Mesenchymal stem cell (in vitro differentiated cells and primary cell): ENCODE data around the gene ARHGEF3.

Experiments
- DNase-seq: peaks from one replicate; pipeline ENCODE4 v3.0.0-alpha.2; 2013
- H2AFZ ChIP-seq: one replicate; pipeline ENCODE4 v1.6.1; 2013; ENCODE audit warnings: low read depth, mild to moderate bottlenecking, control low read depth, inconsistent platforms, low read length, moderate library complexity
- H2AK5ac ChIP-seq: 2 replicates; pipeline ENCODE4 v1.6.1; 2013; ENCODE audit warnings: low read length, moderate library complexity, mild to moderate bottlenecking, inconsistent platforms; ENCODE audit not compliant: severe bottlenecking
- H2BK120ac ChIP-seq: one replicate; pipeline ENCODE4 v1.6.1; 2013; ENCODE audit warnings: low read depth, mild to moderate bottlenecking, inconsistent platforms, low read length, moderate library complexity
- H2BK12ac ChIP-seq, 2 experiments: one replicate each; pipeline ENCODE4 v1.6.1; 2013; ENCODE audit warnings: inconsistent platforms in 2 of 2, low read length in 2 of 2, mild to moderate bottlenecking in 2 of 2, moderate library complexity in 2 of 2, control low read depth in 1 of 2
- H2BK15ac ChIP-seq: one replicate; pipeline ENCODE4 v1.6.1; 2013; ENCODE audit warnings: mild to moderate bottlenecking, low read depth, inconsistent platforms; ENCODE audit not compliant: poor library complexity, severe bottlenecking
- H2BK5ac ChIP-seq: 2 replicates; pipeline ENCODE4 v1.6.1; 2013; ENCODE audit warnings: low read depth, mild to moderate bottlenecking, low read length, control low read depth, inconsistent platforms; ENCODE audit not compliant: poor library complexity, severe bottlenecking
- H3K14ac ChIP-seq, 2 experiments: one replicate each; pipeline ENCODE4 v1.6.1; 2013; ENCODE audit warnings: inconsistent platforms in 2 of 2, low read length in 2 of 2, control low read depth in 1 of 2, mild to moderate bottlenecking in 1 of 2, moderate library complexity in 1 of 2
- H3K18ac ChIP-seq, 2 experiments: one replicate each; pipeline ENCODE4 v1.6.1; 2013; ENCODE audit warnings: inconsistent platforms in 2 of 2, low read length in 2 of 2, control low read depth in 1 of 2, low read depth in 1 of 2, mild to moderate bottlenecking in 1 of 2
- H3K23ac ChIP-seq, 2 experiments: one replicate each; pipeline ENCODE4 v1.6.1; 2013; ENCODE audit warnings: inconsistent platforms in 2 of 2, low read length in 2 of 2, mild to moderate bottlenecking in 2 of 2, moderate library complexity in 2 of 2, control low read depth in 1 of 2
- H3K27ac ChIP-seq: 2 replicates; pipeline ENCODE4 v1.5.1; 2013; ENCODE audit warnings: mild to moderate bottlenecking, moderate library complexity, low read length, control low read depth, inconsistent platforms; ENCODE audit not compliant: poor library complexity, severe bottlenecking
- H3K27me3 ChIP-seq, 2 experiments: 2 replicates each; pipeline versions ENCODE4 v1.6.1 to v1.7.0; 2013; ENCODE audit warnings: low read length in 2 of 2, mild to moderate bottlenecking in 2 of 2, moderate library complexity in 2 of 2, control low read depth in 1 of 2, inconsistent platforms in 1 of 2; ENCODE audit not compliant: control insufficient read depth in 1 of 2, insufficient read depth in 1 of 2
- H3K36me3 ChIP-seq, 2 experiments: 2 replicates each; pipeline versions ENCODE4 v1.6.1 to v1.7.0; 2013; ENCODE audit warnings: low read length in 2 of 2, control low read depth in 1 of 2, inconsistent platforms in 1 of 2, low read depth in 1 of 2, mild to moderate bottlenecking in 1 of 2; ENCODE audit not compliant: insufficient read depth in 2 of 2, control insufficient read depth in 1 of 2
- H3K4ac ChIP-seq, 2 experiments: one replicate each; pipeline ENCODE4 v1.6.1; 2013; ENCODE audit warnings: inconsistent platforms in 2 of 2, low read length in 2 of 2, mild to moderate bottlenecking in 2 of 2, moderate library complexity in 2 of 2, control low read depth in 1 of 2, low read depth in 1 of 2
- H3K4me1 ChIP-seq: 2 replicates; pipeline ENCODE4 v1.6.1; 2013; ENCODE audit warnings: low read depth, low read length, control low read depth; ENCODE audit not compliant: control insufficient read depth, insufficient read depth
- H3K4me2 ChIP-seq: 2 replicates; pipeline ENCODE4 v1.6.1; 2013; ENCODE audit warnings: low read length, mild to moderate bottlenecking, inconsistent platforms; ENCODE audit not compliant: poor library complexity, severe bottlenecking
- H3K4me3 ChIP-seq, 2 experiments: 2 replicates each; pipeline versions ENCODE4 v1.5.1 to v1.7.0; 2013; ENCODE audit warnings: low read length in 2 of 2, mild to moderate bottlenecking in 2 of 2, control low read depth in 1 of 2, low read depth in 1 of 2; ENCODE audit not compliant: insufficient read depth in 1 of 2
- H3K79me1 ChIP-seq: replicated peaks from 2 replicates; pipeline ENCODE4 v1.6.1; 2013; ENCODE audit warnings: mild to moderate bottlenecking, control low read depth, low read length, inconsistent platforms; ENCODE audit not compliant: poor library complexity, severe bottlenecking
- H3K9ac ChIP-seq: 2 replicates; pipeline ENCODE4 v1.7.0; 2013; ENCODE audit warnings: mild to moderate bottlenecking, low read length, moderate library complexity
- H3K9me3 ChIP-seq: 2 replicates; pipeline ENCODE4 v1.7.0; 2013; ENCODE audit warnings: mild to moderate bottlenecking, low read length; ENCODE audit not compliant: control insufficient read depth
- H4K8ac ChIP-seq: one replicate; pipeline ENCODE4 v1.6.1; 2013; ENCODE audit warnings: inconsistent platforms, mild to moderate bottlenecking, low read length, moderate library complexity
- H4K91ac ChIP-seq: one replicate; pipeline ENCODE4 v1.6.1; 2013; ENCODE audit warnings: mild to moderate bottlenecking, low read length, inconsistent platforms
- WGBS: methylation state at CpG from one replicate; pipeline ENCODE4 v1.1.7; 2013; ENCODE audit warnings: mixed read lengths; 5-methylcytosine and 5-hydroxymethylcytosine counted together

The ARHGEF3 gene

GRCh38 chr3:56780936-56781335 lies 20.8 kb downstream of the ARHGEF3 start:
- Histone ChIP-seq H3K4ac (no peak overlapping the region), H3K18ac (no peak overlapping the region), H4K91ac (no peak overlapping the region), H4K8ac (no peak overlapping the region), H3K4me3 (no peak overlapping the region), H2AK5ac (no peak overlapping the region), H3K27ac (no peak overlapping the region), H3K23ac (no peak overlapping the region), H3K4me1 (peaks cover 3% of the 10 kb centered on the region), H2BK5ac (no peak overlapping the region), H2BK120ac (no peak overlapping the region), H3K27me3 (no peaks in the 10 kb centered on the region), H3K36me3 (no peaks in the 10 kb centered on the region), H3K9me3 (no peaks in the 10 kb centered on the region), H2BK15ac (no peak overlapping the region), H2AFZ (no peak overlapping the region), H2BK12ac (no peak overlapping the region), H3K14ac (no peak overlapping the region), H3K4me2 (no peak overlapping the region), H3K9ac (no peak overlapping the region), H3K79me1 (no peaks in the 10 kb centered on the region)
- WGBS, result 100% methylated on average over 2 of the region's 2 CpGs
- no peak for DNase-seq

DNA sequence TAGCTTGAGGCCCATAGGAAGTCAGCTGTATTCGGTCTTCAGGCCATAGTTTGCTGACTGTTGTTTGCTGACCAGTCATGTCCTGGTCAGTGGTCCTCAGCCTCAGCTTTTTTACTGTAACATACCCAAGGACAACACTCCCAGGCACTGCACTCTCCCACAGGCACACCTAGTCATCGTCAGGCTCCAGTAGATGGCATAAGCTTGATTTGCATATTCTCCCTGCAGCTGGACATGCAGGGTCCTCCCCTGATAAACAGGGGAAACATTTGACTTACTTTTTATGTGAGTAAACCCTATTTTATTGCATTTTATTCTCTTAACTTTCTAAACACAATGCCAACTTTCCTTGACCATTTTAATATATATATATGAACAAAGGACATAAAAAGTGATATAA lies 22.9 kb downstream of the ARHGEF3 start:
- Histone ChIP-seq H3K23ac (no peak overlapping the region), H2AK5ac (no peak overlapping the region), H2BK120ac (no peak overlapping the region), H2BK15ac (no peak overlapping the region), H4K91ac (no peak overlapping the region), H3K18ac (no peak overlapping the region), H3K14ac (no peak overlapping the region), H3K4me1 (no peaks in the 10 kb centered on the region), H4K8ac (no peak overlapping the region), H3K9me3 (no peaks in the 10 kb centered on the region), H3K27ac (no peak overlapping the region), H2BK12ac (no peak overlapping the region), H3K4me2 (no peak overlapping the region), H2BK5ac (no peak overlapping the region), H3K9ac (no peak overlapping the region), H3K4ac (no peak overlapping the region), H3K36me3 (peaks cover 0 to under 1% of the 10 kb centered on the region in 2 experiments), H3K79me1 (no peaks in the 10 kb centered on the region), H2AFZ (no peak overlapping the region), H3K4me3 (no peak overlapping the region), H3K27me3 (no peaks in the 10 kb centered on the region)
- DNase-seq, result no peak
- 94% methylated on average over 2 of the region's 2 CpGs for WGBS

DNA sequence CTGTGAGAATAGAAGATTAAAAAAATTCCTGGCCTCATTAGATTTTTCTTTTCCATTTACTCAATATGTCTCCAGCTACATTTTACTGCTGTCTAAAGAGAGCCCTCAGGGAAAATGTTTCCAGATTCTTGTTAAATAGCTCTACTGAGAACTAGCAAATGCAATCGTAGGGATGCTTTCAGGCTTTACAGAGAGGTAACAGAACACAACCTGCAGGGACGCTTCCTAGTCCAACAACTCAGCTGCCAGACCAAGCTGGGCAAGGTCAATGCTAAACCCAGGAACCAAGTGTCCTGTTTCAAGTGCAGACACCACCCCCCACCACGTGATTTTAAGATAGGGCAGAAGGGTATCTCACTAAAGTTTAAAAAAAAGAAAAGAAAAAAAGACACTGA lies 25.2 kb downstream of the ARHGEF3 start:
- Histone ChIP-seq H3K27me3 (no peaks in the 10 kb centered on the region), H3K4me1 (no peaks in the 10 kb centered on the region), H3K9me3 (no peaks in the 10 kb centered on the region), H3K36me3 (peaks cover 0 to 24% of the 10 kb centered on the region in 2 experiments), H2AK5ac (no peak overlapping the region), H3K9ac (no peak overlapping the region), H3K27ac (no peak overlapping the region), H3K4me2 (no peak overlapping the region), H2BK120ac (no peak overlapping the region), H3K79me1 (no peaks in the 10 kb centered on the region), H2BK15ac (no peak overlapping the region), H4K91ac (no peak overlapping the region), H3K4me3 (no peak overlapping the region), H3K4ac (no peak overlapping the region), H4K8ac (no peak overlapping the region), H2BK5ac (no peak overlapping the region), H3K23ac (no peak overlapping the region), H2BK12ac (no peak overlapping the region), H3K14ac (no peak overlapping the region), H2AFZ (no peak overlapping the region), H3K18ac (no peak overlapping the region)
- 79% methylated on average over 2 of the region's 3 CpGs for WGBS
- DNase-seq, result no peak

DNA sequence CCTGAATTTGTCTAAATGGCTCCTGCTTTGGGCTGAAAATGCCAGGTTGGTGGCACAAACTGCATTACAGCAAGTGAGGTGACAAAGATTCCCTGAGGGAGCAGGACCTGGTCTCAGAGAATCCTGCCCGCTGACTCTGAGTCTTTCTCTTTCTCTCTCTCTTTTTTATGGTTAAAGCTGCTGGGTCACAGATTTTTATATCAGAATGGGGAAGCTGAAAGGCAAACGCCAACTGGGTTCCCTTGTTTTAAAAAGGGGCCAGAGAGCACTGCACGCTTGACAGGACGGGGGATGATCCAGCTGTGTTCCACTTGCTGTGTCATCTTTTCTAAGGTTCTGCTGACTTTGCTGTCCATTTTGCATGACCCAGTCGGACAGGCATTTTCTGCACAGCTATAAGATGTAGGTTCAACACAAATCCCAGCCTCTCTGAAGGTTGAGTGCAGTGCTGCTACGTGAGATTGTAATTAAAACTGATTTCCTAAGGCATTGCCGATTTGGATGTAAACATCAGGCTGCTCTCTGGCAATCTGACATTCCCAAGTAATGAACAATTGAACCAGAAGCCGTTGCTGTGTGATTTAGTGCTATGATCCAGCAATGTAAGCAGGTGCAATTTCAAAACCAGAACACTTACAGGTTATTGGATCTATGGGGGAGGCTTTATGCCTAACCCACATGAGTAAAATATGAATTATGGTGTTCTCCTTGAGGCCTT lies 25.8 kb downstream of the ARHGEF3 start:
- no peak overlapping the region for H3K27ac ChIP-seq
- DNase-seq, result peak; percentile 50
- H3K14ac ChIP-seq, result no peak overlapping the region
- no peak overlapping the region for H3K9ac ChIP-seq
- 35% methylated on average over 7 of the region's 8 CpGs for WGBS
- H4K8ac ChIP-seq, result no peak overlapping the region
- no peak overlapping the region for H2AK5ac ChIP-seq
- no peak overlapping the region for H3K4me3 ChIP-seq
- H4K91ac ChIP-seq, result no peak overlapping the region
- H2BK12ac ChIP-seq, result no peak overlapping the region
- no peak overlapping the region for H3K23ac ChIP-seq
- no peak overlapping the region for H3K4me2 ChIP-seq
- no peaks in the 10 kb centered on the region for H3K27me3 ChIP-seq
- H2BK15ac ChIP-seq, result no peak overlapping the region
- no peak overlapping the region for H3K4ac ChIP-seq
- no peaks in the 10 kb centered on the region for H3K4me1 ChIP-seq
- H3K18ac ChIP-seq, result peak overlapping the region; percentile 46 to 69
- H3K79me1 ChIP-seq, result no peaks in the 10 kb centered on the region
- H2AFZ ChIP-seq, result no peak overlapping the region
- peaks cover 0 to 29% of the 10 kb centered on the region in 2 experiments for H3K36me3 ChIP-seq
- no peak overlapping the region for H2BK120ac ChIP-seq
- H3K9me3 ChIP-seq, result no peaks in the 10 kb centered on the region
- no peak overlapping the region for H2BK5ac ChIP-seq
